HG03066 (cell line): ENCODE results near the gene BTBD9.

Experiments
- ATAC-seq: cut with Tn5 transposase; IDR thresholded peaks from one replicate; pipeline ENCODE4 v1.9.1; 2021; ENCODE audit warnings: low read depth; ENCODE audit not compliant: unreplicated experiment

The BTBD9 gene

GRCh38 chr6:38567436-38567835 lies 72.3 kb downstream of the BTBD9 start:
- ATAC-seq: no peak

- ATAC-seq: no peak
These were observed 73.3 kb downstream of the BTBD9 start for GRCh38 chr6:38566295-38567030.

- no peak for ATAC-seq
These were observed 75.4 kb downstream of the BTBD9 start for GRCh38 chr6:38564301-38564700.

- ATAC-seq: no peak
These were observed 84.1 kb downstream of the BTBD9 start for GRCh38 chr6:38555606-38556005.

- no peak for ATAC-seq
These were observed 84.9 kb downstream of the BTBD9 start for GRCh38 chr6:38554700-38555413.

GRCh38 chr6:38554014-38554413 lies 85.7 kb downstream of the BTBD9 start:
- ATAC-seq: no peak

GRCh38 chr6:38552121-38552520 lies 87.6 kb downstream of the BTBD9 start:
- ATAC-seq: peak; percentile 86

- ATAC-seq: no peak
These were observed 89.9 kb downstream of the BTBD9 start for GRCh38 chr6:38549795-38550194.

- ATAC-seq: no peak
These were observed 90.5 kb downstream of the BTBD9 start for GRCh38 chr6:38549180-38549579.

GRCh38 chr6:38543022-38543421 lies 96.7 kb downstream of the BTBD9 start:
- ATAC-seq: no peak

GRCh38 chr6:38542031-38542430 lies 97.7 kb downstream of the BTBD9 start:
- no peak for ATAC-seq

- no peak for ATAC-seq
These were observed 106.7 kb downstream of the BTBD9 start for GRCh38 chr6:38533064-38533463.

GRCh38 chr6:38531134-38531533 lies 108.6 kb downstream of the BTBD9 start:
- no peak for ATAC-seq

- no peak for ATAC-seq
These were observed 111.3 kb downstream of the BTBD9 start for GRCh38 chr6:38528196-38528965.

GRCh38 chr6:38527371-38527770 lies 112.4 kb downstream of the BTBD9 start:
- ATAC-seq: no peak

- no peak for ATAC-seq
These were observed 113.8 kb downstream of the BTBD9 start for GRCh38 chr6:38525888-38526287.

GRCh38 chr6:38524436-38525145 lies 115.1 kb downstream of the BTBD9 start:
- ATAC-seq: no peak

GRCh38 chr6:38522322-38522721 lies 117.4 kb downstream of the BTBD9 start:
- no peak for ATAC-seq

- ATAC-seq: no peak
These were observed 121.0 kb downstream of the BTBD9 start for GRCh38 chr6:38518511-38519304.

- ATAC-seq: no peak
These were observed 122.7 kb downstream of the BTBD9 start for GRCh38 chr6:38517005-38517404.
